GM18858 (cell line): Measurements from ENCODE around the gene RPIA.
"Not testable (repeated sequence)": the region's sequence is repeated elsewhere in the genome, so short reads cannot be mapped to it uniquely, and the experiment has no call there.

ENCODE experiments used
- ATAC-seq: cut with Tn5 transposase; IDR thresholded peaks from one replicate; pipeline ENCODE4 v1.9.1; 2021; ENCODE audit not compliant: unreplicated experiment

RPIA gene

DNA sequence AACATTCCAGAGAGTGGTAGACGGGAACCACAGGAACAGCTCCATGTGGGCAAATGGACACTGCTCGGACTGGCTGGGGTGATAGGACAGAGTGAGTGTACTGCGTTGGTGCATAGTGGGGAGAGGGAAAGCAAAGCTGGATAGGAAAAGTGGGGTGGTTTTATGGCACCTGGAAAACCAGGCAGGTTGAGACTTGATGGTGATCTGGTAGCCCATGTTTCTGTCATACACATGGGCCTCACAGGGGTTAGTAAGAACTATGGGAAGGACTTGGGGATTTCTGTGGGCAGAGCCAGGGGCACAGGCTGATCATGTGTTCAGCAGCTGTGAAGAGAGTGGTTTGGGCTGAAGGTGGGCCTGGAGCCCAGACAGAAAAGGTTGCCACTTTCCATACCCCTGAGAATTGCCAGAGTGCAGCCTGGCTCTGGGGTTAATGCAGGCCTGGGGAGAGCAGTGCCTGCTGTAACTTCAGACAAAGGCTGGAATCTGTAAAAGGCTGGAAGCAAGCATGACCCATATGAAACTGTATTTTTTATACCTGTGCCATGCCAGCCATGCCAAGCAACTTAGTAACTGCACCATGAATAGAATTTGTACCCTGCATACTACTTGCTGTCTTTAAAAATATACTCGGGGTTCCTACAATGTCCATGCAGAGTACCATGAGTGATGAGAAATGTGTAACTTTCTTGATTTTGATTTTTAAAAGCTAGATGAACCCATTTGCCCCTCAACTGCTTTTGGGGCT lies 41.9 kb downstream of the RPIA start:
- ATAC-seq: no peak

DNA sequence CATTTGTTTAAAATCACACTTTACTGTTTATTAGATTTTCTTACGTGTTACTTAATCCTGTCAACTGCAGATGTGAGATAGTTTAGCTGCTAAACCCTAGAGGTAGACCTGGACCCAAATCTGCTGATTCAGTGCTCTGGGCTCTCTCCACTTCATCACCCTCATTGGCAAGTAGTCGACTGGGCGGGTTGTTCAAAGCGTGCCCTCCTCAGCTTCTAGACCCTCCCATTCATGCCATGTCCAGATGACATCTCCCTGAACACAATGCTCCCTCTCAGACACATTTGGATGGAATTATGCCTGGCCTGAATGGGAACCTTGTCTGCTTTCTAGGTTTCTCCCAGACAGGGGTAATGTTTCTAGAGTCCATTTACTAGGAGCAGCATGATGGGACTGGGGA lies 43.7 kb downstream of the RPIA start:
- ATAC-seq: no peak

DNA sequence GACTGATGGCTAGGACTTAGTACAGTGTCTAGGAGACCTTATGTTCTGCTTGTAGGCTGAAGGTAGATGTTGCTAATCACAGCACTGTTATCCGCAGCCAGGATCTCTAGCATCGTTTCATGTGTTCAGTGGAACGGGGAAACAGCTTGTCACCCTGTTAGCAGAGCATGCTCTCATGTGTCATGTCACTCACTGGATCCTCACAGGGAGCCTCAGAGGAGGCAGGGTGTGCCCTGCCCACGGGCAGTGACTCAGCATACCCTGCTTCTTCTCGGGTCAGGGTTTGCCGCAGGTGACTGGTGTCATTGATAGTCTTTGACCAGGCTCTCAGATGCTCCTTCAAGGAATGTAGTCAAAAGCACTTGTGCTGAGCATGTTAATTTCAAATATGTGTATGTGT lies 44.4 kb downstream of the RPIA start:
- no peak for ATAC-seq

- no peak for ATAC-seq
Observed at GRCh38 chr2:88736437-88736836, 45.0 kb downstream of the RPIA start.

- no peak for ATAC-seq
Observed at GRCh38 chr2:88737385-88737784, 45.9 kb downstream of the RPIA start.

GRCh38 chr2:88738271-88738670 lies 46.8 kb downstream of the RPIA start:
- no peak for ATAC-seq

DNA sequence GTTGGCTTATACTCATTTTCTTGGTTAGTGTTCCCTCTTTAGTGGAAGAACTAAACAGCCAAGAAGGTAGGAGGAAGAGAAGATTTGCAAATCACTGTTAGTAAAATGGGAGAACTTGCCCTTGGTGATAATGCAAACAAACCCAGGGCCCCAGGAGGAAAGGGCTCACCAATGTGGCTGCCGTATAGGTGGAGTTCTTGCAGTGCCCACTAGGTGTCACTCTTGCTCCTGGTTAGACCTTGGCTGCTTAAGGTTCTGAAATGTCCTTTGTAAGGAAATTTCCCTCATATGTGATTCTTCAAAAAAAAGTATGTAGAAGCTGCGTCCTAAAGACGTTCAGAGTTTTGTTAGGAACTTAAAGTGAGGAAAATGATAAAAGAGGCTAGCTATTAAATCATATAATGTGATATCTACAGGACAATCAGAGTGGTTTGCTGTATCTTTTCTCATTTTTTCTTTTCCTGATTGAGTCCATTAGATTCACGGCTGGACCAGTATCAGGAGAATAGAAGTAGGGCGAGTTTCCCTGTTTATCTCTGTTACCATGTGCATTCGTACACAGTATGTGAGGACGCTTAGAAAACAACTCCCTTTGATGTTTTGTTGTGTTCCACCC lies 48.6 kb downstream of the RPIA start:
- ATAC-seq: peak; percentile 80

GRCh38 chr2:88746929-88747490 lies 55.5 kb downstream of the RPIA start:
- ATAC-seq: no peak

- no peak for ATAC-seq
Observed at GRCh38 chr2:88747990-88748389, 56.5 kb downstream of the RPIA start.

DNA sequence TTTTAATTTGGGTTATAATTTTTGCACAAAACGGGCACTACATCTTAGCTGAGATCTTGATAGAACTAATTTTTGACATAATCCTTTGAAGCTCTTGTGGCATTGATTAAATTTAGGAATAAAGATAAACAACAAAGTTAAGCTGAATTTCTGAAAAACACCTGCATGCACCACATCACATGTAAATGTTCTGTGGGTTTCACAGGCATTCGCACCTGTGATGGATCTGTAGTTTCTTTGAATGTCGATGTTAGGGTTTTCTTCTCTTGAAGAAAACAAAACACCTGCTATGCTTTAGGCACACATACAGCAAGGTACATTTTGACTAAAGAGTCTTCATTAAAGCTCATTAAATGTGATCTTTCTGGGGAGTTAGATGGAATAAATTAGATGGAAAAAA lies 60.3 kb downstream of the RPIA start:
- no peak for ATAC-seq

- peak; percentile 90 for ATAC-seq
Observed at GRCh38 chr2:88753833-88754584, 62.5 kb downstream of the RPIA start.

DNA sequence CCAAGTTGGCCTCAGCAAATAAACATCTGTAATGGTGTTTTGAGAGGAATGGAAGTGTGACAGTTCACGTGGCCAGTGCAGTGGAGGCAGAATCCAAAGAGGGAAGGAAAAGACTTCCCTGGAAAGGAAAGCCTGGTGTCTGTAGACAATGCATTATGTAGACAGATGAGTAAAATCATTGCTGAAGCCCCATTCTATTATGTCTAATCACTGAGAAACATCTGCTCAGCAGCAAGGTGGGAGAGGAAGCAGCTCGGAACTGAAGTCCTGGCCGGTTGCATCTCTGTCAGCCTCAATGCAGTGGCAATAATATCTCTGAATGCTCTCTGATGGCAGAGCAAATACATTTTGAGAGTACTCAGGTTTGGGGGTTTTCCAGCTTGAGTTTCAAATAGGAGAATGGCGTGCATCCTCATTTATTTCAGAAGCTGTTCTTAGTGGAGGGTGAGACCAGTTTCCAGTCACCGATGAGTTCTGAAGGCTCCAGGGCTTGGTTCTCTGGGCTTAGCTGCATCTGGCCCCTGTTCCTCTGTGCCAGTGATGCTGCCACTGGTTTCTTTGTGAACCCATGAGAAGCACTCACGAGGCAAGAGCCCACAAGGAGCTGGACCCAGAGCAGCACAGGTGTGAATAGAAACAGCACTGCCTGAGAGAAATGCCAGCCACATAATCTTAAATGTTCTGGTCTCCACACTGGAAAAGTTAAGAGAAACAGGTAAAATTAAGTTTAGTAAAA lies 63.3 kb downstream of the RPIA start:
- ATAC-seq: peak; percentile 30

- ATAC-seq: no peak
Observed at GRCh38 chr2:88755836-88756235, 64.4 kb downstream of the RPIA start.

DNA sequence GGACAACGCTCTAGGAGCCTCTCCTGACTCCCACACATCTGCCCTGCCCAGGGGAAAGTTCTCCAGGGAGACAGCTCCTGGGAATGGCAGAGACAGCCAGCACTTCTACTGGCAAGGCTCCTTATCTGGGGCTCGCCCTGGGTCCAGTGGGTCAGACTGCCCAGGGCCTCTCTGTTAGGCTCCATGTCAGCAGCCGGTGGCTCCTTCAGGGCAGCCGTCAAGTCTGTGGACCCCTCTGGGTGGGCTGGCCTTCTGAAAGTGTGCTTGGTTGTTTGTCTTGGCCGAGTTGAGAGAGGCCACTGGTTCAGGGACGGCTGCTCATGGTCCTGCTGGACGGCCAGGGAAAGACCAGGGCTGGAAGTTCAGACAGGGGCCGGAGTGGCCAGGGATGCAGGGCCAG lies 65.6 kb downstream of the RPIA start:
- no peak for ATAC-seq

DNA sequence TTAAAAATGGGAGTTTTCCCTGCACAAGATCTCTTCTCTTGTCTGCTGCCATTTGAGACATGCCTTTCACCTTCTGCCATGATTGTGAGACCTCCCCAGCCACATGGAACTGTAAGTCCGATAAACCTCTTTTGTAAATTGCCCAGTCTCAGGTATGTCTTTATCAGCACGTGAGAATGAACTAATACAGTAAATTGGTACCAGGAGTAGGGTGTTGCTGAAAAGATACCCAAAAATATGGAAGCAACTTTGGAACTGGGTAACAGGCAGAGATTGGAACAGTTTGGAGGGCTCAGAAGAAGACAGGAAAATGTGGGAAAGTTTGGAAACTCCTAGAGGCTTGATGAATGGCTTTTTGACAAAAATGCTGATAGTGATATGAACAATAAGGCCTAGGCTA lies 67.2 kb downstream of the RPIA start:
- not testable (repeated sequence) for ATAC-seq

GRCh38 chr2:88760819-88761598 lies 69.5 kb downstream of the RPIA start:
- no peak for ATAC-seq

DNA sequence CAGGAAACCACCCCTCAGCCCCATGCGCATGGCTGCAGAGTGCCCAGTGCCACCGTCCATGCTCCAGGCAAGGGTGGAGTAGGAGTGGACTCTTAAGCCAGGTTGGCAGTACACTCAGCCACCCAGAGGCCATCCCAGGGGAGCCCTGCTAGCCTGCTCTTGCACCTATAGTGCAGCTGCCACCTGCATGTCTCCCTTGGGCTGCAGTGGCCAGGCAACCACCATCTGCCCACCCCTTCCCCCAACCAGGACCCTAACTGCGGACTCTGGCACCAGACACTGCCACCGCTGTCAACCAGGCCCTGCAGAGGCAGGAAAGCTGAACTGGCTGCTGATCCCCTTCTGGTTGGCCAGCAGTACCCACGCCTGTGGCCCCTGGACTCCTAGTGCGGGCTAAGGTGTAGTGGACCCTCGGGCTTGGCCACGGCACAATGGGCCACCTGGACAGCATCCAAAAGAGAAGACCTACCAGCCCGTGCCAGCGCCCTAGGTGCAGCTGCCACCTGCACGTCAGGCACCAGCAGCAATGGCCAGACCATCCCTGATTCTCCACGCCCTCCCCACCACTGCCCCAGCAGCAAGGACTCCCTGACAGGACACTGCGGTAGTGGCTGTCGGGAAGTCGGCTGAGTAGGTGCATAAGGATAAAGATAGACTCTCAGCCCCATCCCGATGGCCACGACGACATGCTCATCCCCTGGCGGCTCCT lies 72.8 kb downstream of the RPIA start:
- no peak for ATAC-seq

DNA sequence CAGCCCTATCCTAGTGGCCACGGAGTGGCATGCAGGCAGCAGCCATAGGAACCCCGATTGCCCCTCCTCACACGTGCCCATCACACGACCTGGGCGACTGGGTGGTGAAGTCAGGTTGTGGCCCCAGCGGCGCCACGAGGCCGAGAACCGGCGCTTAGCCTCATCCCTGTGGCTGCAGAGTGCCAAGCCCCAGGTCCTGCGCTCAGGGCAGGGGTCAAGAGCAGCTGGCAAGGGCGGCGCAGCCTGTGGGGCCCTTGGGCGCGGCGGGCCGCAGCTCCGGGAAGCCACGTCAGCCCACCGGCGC lies 73.3 kb downstream of the RPIA start:
- ATAC-seq: no peak

- no peak for ATAC-seq
Observed at GRCh38 chr2:88765154-88765888, 73.8 kb downstream of the RPIA start.
